Measurements from ENCODE around the gene ZFR2.
"Not testable (repeated sequence)": the region's sequence is repeated elsewhere in the genome, so short reads cannot be mapped to it uniquely, and the experiment has no call there.

ZFR2 gene

GRCh38 chr19:3835055-3835435 is 33.8 kb downstream of the ZFR2 start:
- DNase-seq, result no peak

GRCh38 chr19:3834349-3835054 is 34.3 kb downstream of the ZFR2 start:
- no peak for DNase-seq

GRCh38 chr19:3833578-3834348 is 35.1 kb downstream of the ZFR2 start:
- DNase-seq, result no peak

- no peak for DNase-seq
Observed at GRCh38 chr19:3832001-3832400, 36.8 kb downstream of the ZFR2 start.

GRCh38 chr19:3831601-3832000 is 37.2 kb downstream of the ZFR2 start:
- no peak for DNase-seq

- no peak for DNase-seq
Observed at GRCh38 chr19:3830621-3831589, 37.9 kb downstream of the ZFR2 start.

GRCh38 chr19:3827306-3827705 is 41.5 kb downstream of the ZFR2 start:
- no peak for DNase-seq

- no peak for DNase-seq
Observed at GRCh38 chr19:3826163-3826562, 42.7 kb downstream of the ZFR2 start.

GRCh38 chr19:3825286-3825956 is 43.4 kb downstream of the ZFR2 start:
- no peak for DNase-seq

- no peak for DNase-seq
Observed at GRCh38 chr19:3823350-3823713, 45.5 kb downstream of the ZFR2 start.

- DNase-seq, result no peak
Observed at GRCh38 chr19:3822683-3823349, 46.0 kb downstream of the ZFR2 start.

GRCh38 chr19:3821857-3822364 is 46.9 kb downstream of the ZFR2 start:
- DNase-seq, result peak in 1 of 2 experiments; percentile 19

- no peak for DNase-seq
Observed at GRCh38 chr19:3821156-3821555, 47.7 kb downstream of the ZFR2 start.

GRCh38 chr19:3819989-3820388 is 48.8 kb downstream of the ZFR2 start:
- no peak for DNase-seq

GRCh38 chr19:3818918-3819317 is 49.9 kb downstream of the ZFR2 start:
- no peak for DNase-seq

- DNase-seq, result no peak
Observed at GRCh38 chr19:3818466-3818865, 50.4 kb downstream of the ZFR2 start.

GRCh38 chr19:3817761-3818160 is 51.1 kb downstream of the ZFR2 start:
- no peak for DNase-seq

- no peak for DNase-seq
Observed at GRCh38 chr19:3816566-3817218, 52.1 kb downstream of the ZFR2 start.

GRCh38 chr19:3816148-3816547 is 52.7 kb downstream of the ZFR2 start:
- DNase-seq, result not testable (repeated sequence)

GRCh38 chr19:3814648-3815047 is 54.2 kb downstream of the ZFR2 start:
- no peak for DNase-seq

Measured in NCI-H187 (cell line).